ENCODE data around the gene RCC1.
"Not testable (repeated sequence)": the region's sequence is repeated elsewhere in the genome, so short reads cannot be mapped to it uniquely, and the experiment has no call there.

Gene RCC1

GRCh38 chr1:28521502-28522164 lies 15.8 kb downstream of the RCC1 start:
- no peak for TF ChIP-seq CTCF (IDR thresholded peaks at IDR 0.05; ENCODE audit: low read depth, low read length)
- no peak for DNase-seq (ENCODE audit: extremely low read depth, low read depth)

GRCh38 chr1:28522537-28522936 lies 16.7 kb downstream of the RCC1 start:
- DNase-seq (ENCODE audit: extremely low read depth, low read depth), result not testable (repeated sequence)

GRCh38 chr1:28525002-28525642 lies 19.3 kb downstream of the RCC1 start:
- DNase-seq (ENCODE audit: extremely low read depth, low read depth), result not testable (repeated sequence)

GRCh38 chr1:28526886-28527285 lies 21.0 kb downstream of the RCC1 start:
- no peak for TF ChIP-seq CTCF (IDR thresholded peaks at IDR 0.05; ENCODE audit: low read depth, low read length)
- no peak for DNase-seq (ENCODE audit: extremely low read depth, low read depth)

- TF ChIP-seq CTCF (IDR thresholded peaks at IDR 0.05; ENCODE audit: low read depth, low read length), result no peak
- no peak for DNase-seq (ENCODE audit: extremely low read depth, low read depth)
These were observed 24.6 kb downstream of the RCC1 start for GRCh38 chr1:28530456-28530855.

- DNase-seq (ENCODE audit: extremely low read depth, low read depth), result no peak
- TF ChIP-seq CTCF (IDR thresholded peaks at IDR 0.05; ENCODE audit: low read depth, low read length), result no peak
These were observed 28.8 kb downstream of the RCC1 start for GRCh38 chr1:28534671-28535070.

GRCh38 chr1:28535180-28535579 lies 29.3 kb downstream of the RCC1 start:
- DNase-seq (ENCODE audit: extremely low read depth, low read depth), result no peak

More at GRCh38 chr1:28535180-28535579, 29.3 kb downstream of the RCC1 start:
- no peak for TF ChIP-seq CTCF (IDR thresholded peaks at IDR 0.05; ENCODE audit: low read depth, low read length)
